HG02642 (cell line): ENCODE results near the gene THRA.
A peak's percentile ranks its signal among the peaks of the same experiment; 100 is the strongest.

ENCODE experiments used
- ATAC-seq: cut with Tn5 transposase; IDR thresholded peaks from one replicate; pipeline ENCODE4 v1.9.1; 2021; ENCODE audit warnings: mild to moderate bottlenecking; ENCODE audit not compliant: unreplicated experiment, poor library complexity

THRA gene

DNA sequence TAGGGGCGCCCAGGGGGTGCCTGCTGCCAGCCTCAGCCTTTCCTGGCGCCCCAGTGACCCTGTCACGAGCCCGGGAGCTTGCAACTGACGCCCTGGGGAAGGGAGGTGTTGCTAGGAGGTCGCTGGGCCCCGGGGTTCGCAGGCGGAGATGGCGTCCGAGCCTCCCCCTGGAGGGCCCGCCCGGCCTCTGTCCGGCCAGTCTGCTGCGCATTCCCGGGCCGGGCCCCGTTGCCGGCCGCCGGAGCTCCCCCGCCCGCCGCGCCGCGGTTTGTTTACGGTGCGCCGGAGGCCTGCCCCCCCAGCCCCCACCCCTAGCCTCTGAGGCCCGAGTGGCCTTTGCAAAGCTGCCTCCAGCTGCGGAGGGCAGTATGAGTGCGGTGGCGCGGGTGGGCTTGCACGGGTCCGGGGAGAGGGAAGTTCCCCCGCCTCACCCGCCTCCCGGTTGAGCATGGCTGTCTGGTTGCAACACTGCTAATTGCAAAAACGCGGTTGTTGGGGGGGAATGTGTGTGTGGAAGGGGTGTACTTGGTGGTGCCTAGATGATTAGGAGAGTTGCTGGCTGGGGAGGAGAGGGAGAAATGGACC, 514 bp downstream of the THRA start:
- peak; percentile 30 for ATAC-seq

DNA sequence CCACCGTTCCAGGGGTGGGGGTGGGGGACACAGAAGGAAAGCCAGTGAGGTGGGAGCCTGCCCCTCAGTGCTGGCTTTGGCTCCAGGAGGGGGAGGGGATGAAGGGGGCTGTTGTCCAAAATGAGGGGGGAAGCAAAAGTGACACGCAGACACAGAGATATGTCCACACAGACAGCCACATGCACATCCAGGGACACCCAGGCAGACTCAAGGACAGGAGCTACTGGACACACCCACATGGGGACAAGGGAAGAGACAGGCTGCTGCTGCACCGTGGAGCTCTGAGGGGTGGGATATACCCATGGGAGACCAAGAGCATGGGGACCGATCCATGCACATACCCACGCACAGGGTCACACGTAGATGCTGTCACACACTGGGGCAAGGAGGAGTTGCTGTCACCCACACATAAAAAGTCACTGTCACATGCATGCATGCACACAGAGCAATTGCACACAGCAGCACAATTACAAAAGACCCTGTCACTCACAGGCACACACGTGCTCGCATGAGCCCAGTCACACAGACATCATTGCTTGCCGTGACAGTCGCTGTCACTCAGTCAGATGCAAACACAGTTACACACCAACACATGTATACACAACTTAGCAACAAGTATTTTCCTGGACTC, 1.3 kb downstream of the THRA start:
- no peak for ATAC-seq

DNA sequence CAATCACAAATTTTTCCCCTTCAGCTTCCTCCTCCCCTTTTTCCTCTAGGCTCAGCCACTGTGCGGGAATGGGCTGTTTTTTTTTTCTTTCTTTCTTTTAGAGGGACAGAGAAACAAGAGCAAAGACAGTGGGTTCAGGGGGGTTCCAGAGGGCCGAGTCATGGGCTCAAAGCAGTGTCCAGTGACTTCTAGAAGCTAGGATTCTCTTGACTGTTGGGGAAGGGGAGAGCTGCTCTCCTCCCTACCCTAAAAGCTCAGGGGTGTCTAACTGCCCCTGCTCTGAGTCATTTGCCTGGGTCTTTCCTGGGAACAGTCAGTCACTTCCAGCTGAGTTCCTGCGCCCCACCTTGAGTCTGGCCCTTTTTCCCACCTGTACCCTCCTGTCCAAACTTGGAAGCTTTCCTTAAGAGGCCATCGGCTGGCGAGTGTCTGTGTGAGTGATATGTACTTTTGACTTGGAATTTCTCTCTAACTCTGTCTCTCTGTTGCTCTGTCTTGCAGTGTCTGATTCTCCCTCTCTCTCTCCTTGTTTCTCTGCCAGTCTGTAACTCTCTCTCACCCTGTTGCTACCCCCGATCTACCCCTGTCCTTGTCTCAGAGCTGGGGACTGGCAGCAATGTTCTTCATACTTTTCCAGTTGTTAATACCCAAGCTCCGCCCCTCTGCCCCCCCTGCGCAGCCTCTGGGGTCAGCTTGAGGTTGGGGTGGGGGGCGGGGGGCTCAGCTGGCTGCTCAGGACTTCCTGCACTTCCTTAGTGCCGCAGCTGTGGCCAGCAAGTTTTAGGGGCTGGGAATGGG, 2.4 kb downstream of the THRA start:
- no peak for ATAC-seq

DNA sequence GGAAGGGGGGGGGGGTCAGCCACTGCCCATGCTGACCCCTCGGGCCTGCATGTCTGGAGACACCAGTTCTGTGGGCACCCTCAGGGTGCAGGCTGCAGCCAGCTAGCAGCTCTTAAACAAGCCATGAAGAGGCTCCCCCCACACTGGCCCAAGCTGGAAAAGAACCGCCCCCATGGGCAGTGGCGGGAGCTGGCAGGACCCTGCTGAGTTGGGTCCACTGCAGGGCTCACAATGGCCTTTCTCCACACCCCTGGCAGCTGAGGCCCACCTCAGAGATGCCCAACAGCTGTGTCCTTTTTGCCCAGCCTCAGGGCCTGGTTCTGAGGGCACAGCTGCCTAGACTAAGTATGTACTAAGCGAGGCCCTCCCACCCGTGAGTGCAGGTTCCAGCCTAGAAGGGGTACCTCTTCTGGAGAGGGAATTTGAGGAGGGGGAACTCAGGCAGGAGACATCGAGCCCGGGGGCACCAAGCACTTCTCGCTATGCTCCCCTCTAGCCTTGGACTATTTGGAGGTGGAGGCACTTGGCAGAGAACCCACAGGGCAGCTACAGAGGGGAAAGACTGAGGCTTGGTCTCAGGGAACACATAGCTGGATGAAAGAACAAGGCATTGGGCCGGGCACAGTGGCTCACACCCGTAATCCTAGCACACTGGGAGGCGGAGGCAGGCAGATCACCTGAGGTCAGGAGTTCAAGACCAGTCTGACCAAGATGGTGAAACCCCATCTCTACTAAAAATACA, 3.2 kb downstream of the THRA start:
- ATAC-seq, result no peak

DNA sequence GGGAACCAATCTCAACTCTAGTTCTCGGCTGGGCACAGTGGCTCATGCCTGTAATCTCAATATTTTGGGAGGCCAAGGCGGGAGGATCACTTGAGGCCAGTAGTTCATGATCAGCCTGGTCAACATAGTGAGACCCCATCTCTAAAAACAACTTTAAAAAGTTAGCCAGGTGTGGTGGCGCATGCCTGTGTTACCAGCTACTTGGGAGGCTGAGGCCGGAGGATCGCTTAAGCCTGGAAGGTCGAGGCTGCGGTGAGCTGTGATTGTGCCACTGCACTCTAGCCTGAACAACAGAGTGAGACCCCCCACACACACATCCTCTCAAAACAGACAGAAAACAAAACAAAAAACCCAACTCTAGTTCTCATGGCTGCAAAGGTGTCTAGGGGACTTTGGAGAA, 4.9 kb downstream of the THRA start:
- no peak for ATAC-seq

DNA sequence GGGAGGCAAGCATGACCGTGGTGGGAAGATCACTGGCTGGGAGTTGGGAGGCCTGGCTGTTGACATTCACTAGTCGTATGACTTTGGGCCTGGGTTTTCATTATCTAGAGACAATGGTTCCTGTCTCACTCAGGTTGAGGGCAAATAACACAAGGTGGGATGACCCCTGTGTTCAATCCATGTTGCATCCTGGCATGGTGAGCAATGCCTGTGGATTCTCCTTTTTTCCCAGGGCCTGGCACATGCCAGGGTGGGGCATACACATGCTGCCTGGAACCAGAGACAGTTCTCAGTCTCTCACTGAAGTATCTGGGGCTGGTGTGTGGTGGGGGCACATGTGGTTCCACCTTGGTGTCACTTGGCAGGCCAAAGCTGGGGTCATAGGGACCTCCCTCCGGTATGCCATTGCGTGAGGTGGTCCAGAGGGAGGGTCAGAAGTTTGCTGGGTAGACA, 5.4 kb downstream of the THRA start:
- ATAC-seq, result no peak

DNA sequence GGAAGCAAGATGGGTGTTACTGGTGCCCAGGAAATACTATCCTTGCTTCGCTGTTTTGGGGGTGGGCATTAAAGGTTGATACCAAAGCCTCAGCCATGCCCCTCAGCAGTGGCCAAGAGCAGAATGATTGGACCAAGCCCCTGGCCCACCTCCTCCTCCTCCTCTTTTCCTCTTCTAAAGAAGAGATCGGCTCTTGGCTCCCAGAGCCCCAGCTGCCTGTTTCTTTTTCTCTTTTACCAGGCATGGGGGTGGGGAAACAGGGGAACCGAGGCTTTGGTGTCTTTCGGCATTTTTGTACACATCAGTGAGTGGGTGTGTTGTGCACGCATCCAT, 5.8 kb downstream of the THRA start:
- no peak for ATAC-seq

DNA sequence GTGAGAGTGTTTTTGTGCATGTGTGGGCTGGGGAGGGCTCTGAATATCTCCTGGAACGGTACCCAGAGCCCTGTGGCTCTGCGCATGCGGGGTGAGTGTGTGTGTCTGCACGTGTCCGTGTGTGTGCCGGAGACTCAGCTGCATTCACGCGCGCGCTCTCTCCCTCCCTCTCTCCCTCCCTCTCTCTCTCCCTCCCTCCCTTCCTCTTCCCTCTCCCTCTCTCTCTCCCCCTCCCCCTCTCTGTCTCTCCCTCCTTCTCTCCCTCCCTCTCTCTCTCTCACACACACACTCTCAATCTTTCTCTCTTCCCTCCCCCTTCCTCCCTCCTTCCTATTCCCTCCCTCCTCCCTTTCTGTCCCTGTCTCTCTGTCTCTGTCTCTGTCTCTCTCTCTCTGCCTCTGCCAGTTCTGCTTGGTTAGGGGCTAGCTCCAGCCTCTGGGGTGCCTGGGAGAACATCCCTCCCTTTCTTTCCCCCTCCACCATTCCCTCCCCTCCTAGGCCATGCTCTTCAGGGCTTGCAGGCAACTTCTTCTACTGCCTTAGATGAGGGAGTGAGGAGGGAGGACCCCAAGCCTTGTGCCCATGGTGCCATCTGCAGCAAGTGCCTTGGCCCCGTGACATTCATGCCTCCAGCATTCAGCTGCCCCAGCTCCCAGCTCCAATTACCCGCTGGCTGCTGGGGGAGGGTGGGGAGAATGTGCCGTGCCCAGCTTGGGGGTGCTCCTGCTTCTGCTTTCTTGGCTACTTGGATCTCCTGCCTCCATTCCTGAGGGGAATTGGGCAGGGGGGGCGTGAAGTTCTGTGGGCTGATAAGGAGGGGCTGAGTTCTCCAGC, 6.4 kb downstream of the THRA start:
- no peak for ATAC-seq

DNA sequence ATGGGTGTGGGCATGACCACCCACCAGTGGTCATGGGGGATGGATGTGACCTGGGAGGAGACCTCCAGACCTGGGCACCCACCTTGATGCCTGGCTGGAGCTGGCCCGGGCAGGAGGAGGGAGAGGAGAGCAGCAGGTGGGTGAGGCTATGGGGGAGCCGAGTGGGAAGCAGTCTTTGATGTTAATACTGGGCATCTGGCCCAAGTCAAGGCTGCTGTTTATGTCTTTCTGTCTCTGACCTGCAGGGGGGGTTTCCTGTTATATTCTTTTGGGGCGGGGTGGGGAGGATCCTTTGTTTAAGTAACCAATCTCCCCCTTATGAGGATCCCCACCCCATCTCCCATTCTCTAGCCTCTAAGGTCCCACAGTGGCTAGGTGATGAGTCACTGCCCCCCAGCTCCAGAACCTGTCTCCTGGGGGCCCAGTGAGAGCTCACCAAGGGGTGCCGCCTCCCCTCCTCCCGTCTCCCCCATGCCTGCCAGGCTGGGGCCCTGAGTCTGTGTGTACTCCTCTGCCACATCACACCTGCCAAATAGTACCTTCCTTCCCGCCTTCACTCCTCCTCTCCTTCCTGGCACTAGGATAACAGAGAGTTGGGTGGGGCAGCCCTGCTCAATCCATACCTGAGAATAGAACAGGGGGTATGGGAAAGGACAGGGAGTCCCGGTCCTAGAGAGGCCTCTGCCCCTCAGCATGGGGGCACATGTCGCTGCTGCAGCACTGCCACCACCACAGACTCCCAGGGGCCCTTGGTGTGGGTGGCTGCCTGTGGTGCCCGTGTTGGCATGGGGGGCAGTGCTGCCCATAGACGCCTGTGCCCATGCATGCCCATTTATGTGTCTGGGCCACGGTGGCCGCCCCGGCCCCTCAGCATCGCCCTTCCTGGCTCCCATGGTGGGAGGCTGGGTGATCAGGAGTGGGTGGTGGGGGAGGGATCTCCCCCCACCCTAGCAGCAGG, 7.3 kb downstream of the THRA start:
- no peak for ATAC-seq

DNA sequence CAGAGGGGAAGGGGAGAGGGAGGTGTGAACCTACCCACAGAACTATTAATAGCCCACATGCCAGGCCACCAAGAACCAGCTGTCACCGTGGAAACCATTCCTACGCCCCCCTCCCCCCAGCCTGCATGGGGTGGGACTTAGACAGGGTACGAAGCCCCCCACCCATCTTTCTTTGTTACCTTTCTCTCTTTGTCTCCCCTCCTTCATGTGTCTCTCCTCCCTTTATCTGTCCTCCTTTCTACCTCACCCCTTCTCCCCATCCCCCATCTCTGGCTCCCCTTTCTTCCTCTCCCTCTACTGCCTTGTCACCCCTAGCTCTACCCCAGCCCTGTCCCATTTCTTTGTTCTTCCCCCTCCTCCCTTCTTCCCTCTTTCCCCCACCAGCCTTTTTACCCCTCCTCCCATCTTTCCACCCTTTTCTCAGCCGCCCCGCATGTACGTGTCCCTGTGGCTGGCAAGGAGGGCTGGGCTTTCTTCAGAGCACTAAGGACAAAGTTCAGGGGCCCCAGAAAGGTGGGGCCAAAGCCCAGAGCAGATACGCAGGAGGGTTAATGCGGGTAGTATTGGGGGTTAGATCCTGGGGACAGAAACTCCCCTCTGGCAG, 8.0 kb downstream of the THRA start:
- no peak for ATAC-seq

DNA sequence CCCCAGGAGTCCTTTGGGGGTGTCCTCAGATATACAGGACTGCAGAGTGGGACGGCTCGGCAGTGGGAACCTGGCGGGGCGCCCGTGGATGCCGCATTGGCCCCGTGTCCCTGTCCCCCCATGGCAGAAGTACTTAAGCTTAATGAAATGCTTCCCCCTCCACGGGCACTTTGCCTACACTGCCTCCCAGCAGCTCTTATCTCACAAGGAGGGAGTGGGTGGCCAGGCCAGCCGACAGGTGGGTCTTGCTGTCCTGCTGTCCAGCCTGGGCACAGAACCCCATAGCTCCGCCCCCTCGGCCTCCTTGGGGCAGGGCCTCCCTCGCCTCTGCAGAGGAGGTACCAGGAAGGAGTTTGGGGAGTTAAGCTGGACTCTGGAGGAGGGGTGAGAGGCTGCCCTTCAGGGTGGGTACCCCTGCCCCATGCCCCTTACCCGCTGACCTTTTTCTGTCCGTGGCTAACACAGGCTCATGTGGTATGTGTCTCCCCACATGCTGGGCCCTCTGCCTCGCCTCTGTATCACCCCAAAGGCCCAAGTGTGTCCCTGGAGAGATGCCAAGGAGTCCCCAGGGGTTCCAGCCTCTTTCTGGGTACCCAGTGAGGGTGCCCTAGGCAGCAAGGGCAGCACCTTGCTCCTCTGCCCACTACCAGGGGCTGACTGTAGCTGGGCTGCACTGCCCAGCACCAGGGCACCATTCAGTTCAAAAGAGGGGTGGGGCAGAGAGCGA, 8.7 kb downstream of the THRA start:
- no peak for ATAC-seq

DNA sequence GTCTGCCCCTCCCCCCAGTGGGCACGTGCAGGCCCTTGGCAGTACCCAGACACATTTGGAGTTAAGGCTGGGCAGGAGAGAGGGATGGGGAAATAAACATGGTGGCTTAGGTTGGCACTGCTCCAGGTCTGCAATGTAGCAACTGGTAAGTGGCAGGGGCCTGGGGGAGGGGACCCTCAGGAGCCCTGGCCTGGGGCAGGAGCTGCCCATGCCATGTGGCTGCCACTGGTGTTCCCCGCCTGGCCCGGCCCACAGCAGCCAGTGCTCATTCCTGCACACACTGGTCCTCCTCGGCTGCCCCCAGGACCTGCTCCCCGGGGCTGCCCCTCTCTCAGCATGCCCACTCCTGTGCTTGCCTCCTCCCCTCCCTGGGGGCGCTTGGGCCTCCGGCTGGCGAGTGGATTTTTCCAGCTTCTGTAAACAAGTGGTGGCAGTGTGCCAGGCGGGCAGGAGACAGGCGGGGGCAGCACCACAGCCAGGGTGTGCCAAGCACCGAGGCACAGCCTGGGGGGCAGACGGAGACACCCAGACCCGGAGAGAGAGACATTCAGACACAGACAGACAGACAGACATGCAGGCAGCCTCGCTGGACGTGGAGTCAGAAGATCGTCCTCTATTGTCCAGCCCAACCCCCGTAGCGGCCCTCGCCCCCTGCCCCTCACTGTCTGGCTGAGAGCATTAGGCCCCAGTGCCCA, 9.4 kb downstream of the THRA start:
- ATAC-seq, result no peak

DNA sequence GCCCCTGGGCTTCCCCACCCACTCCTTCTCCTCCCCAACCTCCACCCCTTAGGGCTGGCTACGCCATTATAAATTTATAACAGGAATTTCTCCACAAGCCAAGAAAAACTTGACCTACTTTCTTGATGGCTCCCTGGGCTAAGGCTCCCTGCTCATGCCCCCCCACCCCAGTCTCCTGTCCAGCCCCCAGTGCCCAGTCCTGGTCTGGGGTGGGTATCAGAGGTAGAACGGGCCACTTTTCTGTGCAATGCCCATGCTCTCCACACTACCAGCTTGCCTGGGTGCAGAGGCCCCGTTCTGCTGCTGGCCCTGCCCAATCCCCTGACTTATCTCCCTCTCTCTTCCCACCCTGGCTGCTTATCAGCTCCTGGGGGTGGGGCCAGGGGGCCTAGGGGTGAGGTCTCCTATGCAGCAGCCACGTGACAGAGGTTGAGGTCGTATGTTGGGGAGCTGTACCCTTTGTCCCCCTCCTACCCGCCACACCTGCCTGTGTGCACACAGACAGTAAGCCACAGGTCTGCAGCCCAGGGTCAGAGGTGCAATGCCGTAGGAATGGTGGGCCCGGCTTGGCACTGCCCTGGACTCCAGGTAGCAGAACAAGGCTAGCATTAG, 10.1 kb downstream of the THRA start:
- ATAC-seq, result no peak

DNA sequence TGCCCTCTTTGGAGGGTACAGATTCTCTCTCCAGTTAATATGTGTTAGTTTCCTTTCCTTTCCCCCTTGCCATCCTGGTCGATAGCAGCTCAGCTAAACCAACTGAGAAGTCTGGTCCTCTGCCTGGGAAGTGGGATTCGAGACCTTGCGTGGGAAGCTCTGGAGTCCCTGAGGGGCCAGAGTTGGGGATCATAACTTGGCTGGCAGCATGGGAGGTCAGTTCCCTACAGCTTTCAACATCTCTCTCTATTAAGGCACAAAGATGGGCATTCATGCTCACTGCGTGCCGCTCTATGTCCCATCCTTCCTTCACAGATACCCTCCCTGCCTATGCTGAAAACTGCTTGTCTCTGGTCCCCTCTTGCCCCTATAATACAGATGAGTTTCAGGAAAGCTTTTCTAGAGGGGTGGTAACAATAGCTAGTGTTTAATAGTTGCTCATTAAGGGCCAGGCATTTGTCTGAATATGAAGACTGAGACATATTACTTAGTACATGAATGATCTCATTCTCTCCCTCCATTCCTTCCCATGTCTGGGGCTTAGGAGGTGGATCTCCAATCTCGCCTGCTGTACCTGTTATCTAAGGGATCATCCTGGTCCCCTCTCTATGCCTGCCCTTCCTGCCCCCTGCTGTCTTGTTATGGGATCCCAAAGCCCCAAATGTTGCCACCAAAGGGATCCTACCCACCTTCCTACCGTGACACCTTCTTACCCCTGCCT, 10.8 kb downstream of the THRA start:
- no peak for ATAC-seq

DNA sequence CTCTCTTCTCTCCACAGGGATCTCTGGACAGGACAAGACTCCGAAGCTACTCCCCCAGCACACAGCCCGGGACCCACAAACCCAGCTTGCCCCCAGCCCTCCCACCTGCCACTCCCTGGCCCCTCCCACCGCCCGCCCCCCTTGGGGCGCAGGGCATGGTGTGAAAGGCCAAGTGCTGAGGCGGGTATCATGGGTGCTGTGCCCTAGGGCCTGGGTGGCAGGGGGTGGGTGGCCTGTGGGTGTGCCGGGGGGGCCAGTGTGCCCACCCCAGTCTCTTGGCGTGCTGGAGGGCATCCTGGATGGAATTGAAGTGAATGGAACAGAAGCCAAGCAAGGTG, 11.4 kb downstream of the THRA start:
- no peak for ATAC-seq

DNA sequence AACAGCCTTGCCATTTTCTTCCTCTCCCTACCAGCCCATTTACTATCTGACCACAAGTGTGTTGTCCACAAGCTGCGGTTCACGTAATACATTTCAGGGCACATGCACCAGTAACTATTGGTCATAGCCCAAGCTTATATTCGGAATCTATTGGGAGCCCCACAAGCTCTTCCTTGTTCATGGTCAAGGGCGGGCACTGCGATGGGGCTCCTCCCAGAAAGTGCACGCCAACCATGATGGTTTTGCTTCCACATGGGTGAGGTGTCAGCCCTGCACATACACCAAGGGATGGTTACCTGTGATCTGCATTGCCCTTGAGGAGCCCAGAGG, 12.1 kb downstream of the THRA start:
- no peak for ATAC-seq
